IMR-90 (cell line): Measurements from ENCODE around the gene PLCB4.

ENCODE experiments used
- CEBPB ChIP-seq: IDR thresholded peaks from 2 replicates; pipeline ENCODE4 v1.6.1; 2012; ENCODE audit warnings: low read depth, low read length, improper control_type of control experiment
- CTCF ChIP-seq: conservative IDR thresholded peaks from 2 replicates; pipeline ENCODE4 v1.5.1; 2012; ENCODE audit warnings: mild to moderate bottlenecking, low read depth, low read length, improper control_type of control experiment
- MXI1 ChIP-seq: IDR thresholded peaks from 2 replicates; pipeline ENCODE4 v1.6.1; 2012; ENCODE audit warnings: low read depth, mild to moderate bottlenecking, low read length, moderate library complexity, borderline replicate concordance
- NFE2L2 ChIP-seq: fragments of 150-350 bp; IDR thresholded peaks from 2 replicates; pipeline ENCODE4 v1.6.1; 2016; ENCODE audit warnings: low read depth, mild to moderate bottlenecking, low read length

- TF ChIP-seq CEBPB (no peak), CTCF (no peak), MXI1 (no peak), NFE2L2 (no peak)
These were observed 7.5 kb upstream of the PLCB4 start for GRCh38 chr20:9061434-9061833.
